ENCODE measurements around the gene PTPRA. TPM values are rescaled to one million over a fixed set of nuclear protein-coding genes. Genes with fewer than 3 reads are reported as not detected.

The PTPRA gene
- total RNA-seq, 2 experiments from 2014 or later = 66.9 to 71.5 TPM

DNA sequence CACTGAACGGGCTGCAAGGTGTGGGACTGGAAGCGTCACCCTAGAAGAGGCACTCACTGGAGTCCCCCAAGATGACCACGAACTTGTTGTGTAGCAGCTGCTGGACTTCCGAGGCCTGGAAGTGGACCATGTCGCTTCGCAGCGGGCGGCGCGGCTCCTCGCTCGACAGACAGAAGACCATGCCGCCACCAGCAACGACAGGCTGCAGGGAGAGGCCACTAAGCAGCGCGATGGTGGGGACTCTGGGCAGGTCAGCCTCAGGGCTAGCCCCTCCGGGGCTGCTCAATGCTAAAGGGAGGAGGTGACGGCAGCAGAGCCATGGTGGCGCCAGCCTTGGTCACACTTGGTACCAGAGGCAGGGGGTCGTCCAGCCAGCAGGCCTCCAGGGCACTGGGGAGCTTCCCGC is 33.5 kb upstream of the PTPRA start:
- Mint-ChIP-seq H3K9me3 (no peaks in the 10 kb centered on the region), H3K4me1 (peaks cover 18% of the 10 kb centered on the region), H3K27me3 (no peaks in the 10 kb centered on the region), H3K27ac (peak overlapping the region; percentile 80), H3K4me3 (peak overlapping the region; percentile 74), H3K36me3 (ENCODE audit: low read depth) (peaks cover 3% of the 10 kb centered on the region)
- ChIA-PET CTCF (interaction anchor here (1.5 kb wide), 1 partner anchor 36 kb away, joined by 3 read pairs; no protein-coding TSS in a partner anchor), POLR2A (interaction anchor here (0.5 to 3.1 kb wide), 9 partner anchors 18 to 419 kb away, joined by 4 to 23 read pairs (median 7); partner anchors contain the start of genes FASTKD5, IDH3B, NOP56 and PTPRA)
- no peak for DNase-seq

DNA sequence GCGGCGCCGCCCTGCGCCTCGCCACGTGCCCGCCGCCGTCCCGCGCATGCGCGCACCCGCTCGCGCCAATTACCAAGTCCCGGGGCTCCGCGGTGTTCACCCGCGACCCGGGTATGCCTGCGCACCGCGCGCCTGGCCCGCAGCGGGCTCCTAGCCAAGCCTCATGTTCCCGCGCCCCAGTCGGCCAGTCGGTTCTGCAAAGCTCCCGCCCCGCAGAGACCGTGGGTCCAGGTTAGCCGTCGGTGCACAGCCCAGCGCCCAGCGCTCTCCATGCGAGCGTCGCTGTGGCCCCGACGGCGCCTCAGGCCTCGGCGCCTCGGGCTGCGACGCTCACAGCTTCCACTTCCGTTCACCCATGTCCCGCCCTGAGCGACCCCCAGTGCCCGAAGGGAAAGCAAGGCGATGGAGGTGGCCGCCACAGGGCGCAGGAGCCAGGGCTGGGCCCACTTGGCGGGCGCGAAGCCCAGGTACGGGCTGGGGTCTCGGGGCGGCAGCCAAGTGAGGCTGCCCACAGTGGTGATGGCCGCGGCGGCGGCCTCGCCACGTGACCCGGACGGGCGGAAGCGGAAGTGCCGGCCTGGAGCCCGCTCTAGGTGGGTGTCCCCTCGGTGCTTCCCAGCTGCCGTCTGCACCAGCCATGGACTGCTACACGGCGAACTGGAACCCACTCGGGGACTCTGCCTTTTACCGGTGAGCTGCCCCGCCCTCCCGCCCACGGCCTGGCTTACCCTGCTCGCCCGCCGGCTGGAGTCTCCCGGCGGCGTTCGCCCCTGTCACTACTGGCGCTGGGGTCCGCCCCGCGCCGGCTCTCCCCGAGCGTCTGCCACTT is 32.9 kb upstream of the PTPRA start, which contains the start of the genes PCED1A and VPS16:
TSS of gene PCED1A (minus strand) at position 518 of the 829 bp plus-strand sequence. CDS start 743 bp downstream, outside the sequence.
TSS of gene VPS16 (plus strand) at position 608 of the 829 bp plus-strand sequence. CDS start at position 638, 30 bp downstream.
- Mint-ChIP-seq H3K4me1 (peaks cover 23% of the 10 kb centered on the region), H3K27me3 (no peaks in the 10 kb centered on the region), H3K27ac (peak within 1 kb of the TSS; percentile 80), H3K9me3 (no peaks in the 10 kb centered on the region), H3K36me3 (ENCODE audit: low read depth) (peaks cover 3% of the 10 kb centered on the region), H3K4me3 (peak within 1 kb of the TSS; percentile 83)
- POLR2A ChIA-PET = interaction anchor here (0.5 to 3.1 kb wide), 12 partner anchors 9 to 418 kb away, joined by 3 to 23 read pairs (median 6); partner anchors contain the start of genes FASTKD5, IDH3B, NOP56 and PTPRA
- CTCF ChIA-PET = interaction anchor here (0.6 to 1.5 kb wide), 2 partner anchors 35 to 329 kb away, joined by 3 to 5 read pairs; no protein-coding TSS in a partner anchor
- peak; percentile 89 for DNase-seq

DNA sequence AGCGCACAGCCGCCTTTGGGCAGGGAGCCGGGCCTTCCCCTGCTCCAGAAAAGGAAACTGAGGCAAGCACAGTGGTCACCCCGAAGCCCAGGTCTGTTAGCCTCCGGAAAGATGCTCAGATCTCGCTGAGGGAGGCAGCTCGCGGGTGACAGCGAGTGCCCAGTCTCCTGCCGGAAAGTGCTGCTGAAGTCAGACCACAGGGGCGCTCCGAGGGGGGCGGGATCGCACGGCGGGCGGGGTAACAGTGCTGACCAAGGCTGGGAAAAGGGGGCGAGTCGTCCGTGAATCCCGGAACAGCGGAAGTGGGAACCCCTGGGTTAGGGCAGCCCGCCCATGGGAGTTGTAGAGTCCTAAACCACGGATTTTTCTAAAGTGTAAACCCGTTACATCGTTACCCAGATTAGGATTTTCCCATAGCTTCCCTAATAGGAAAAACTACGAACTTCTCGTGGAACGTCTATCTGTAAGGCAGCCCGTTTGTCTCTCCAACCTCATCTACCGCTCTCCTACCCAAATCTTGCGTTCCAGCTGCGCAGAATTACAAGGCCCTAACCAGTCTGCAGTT is 32.2 kb upstream of the PTPRA start:
- H3K27ac Mint-ChIP-seq = peak overlapping the region; percentile 73
- no peaks in the 10 kb centered on the region for H3K9me3 Mint-ChIP-seq
- H3K4me1 Mint-ChIP-seq = peaks cover 26% of the 10 kb centered on the region
- ChIA-PET CTCF (interaction anchor here (0.6 to 1.5 kb wide), 2 partner anchors 35 to 328 kb away, joined by 3 to 5 read pairs; no protein-coding TSS in a partner anchor), POLR2A (interaction anchor here (0.9 to 3.1 kb wide), 9 partner anchors 8 to 318 kb away, joined by 3 to 23 read pairs (median 6); partner anchors contain the start of genes FASTKD5, NOP56, PTPRA and UBOX5)
- peak overlapping the region; percentile 83 for H3K4me3 Mint-ChIP-seq
- H3K36me3 Mint-ChIP-seq (ENCODE audit: low read depth) = peaks cover 3% of the 10 kb centered on the region
- DNase-seq = peak; percentile 56
- H3K27me3 Mint-ChIP-seq = no peaks in the 10 kb centered on the region

DNA sequence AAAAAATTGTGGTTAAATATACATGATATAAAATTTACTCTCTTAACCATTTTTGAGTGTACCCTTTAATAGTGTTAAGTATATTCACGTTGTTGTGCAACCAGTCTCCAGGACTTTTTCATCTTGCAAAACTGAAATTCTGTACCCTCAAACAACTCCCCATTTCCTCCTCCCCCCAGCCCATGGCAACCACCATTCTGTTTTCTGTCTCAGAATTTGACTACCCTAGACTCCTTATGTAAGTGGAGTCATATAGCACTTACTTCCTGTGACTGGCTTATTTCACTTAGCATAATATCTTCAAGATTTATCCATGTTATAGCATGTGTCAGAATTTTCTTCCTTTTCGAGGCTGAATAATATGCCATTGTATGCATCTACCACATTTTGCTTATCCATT is 27.7 kb upstream of the PTPRA start:
- H3K27ac Mint-ChIP-seq = no peak overlapping the region
- H3K36me3 Mint-ChIP-seq (ENCODE audit: low read depth) = peaks cover 10% of the 10 kb centered on the region
- CTCF ChIA-PET = no interaction called here
- DNase-seq = no peak
- POLR2A ChIA-PET = interaction anchor here (0.6 kb wide), 1 partner anchor 197 kb away, joined by 3 read pairs; no protein-coding TSS in a partner anchor
- H3K9me3 Mint-ChIP-seq = no peaks in the 10 kb centered on the region
- H3K4me3 Mint-ChIP-seq = no peak overlapping the region
- no peaks in the 10 kb centered on the region for H3K27me3 Mint-ChIP-seq
- peaks cover 23% of the 10 kb centered on the region for H3K4me1 Mint-ChIP-seq

DNA sequence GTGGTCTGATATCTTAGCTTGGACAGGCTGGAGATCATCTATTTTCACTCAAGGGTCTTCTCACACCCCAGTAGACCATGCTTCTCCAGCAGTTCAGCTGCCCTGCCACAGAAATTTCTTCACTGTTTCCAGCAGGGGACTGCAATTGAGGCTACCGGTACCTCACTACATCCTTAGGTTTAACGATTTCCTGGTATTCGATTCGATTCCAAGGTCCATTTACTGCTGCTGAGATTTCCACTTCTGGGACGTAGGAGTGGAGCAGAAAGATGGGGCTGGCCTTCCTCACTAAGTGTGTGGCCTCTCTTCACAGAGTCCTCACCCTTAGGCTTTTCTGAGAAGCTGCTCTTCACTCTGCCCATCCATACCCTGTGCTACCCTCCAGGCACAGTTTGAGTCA is 26.6 kb upstream of the PTPRA start:
- ChIA-PET POLR2A (no interaction called here), CTCF (no interaction called here)
- DNase-seq = no peak
- Mint-ChIP-seq H3K4me3 (no peak overlapping the region), H3K4me1 (peaks cover 21% of the 10 kb centered on the region), H3K27ac (no peak overlapping the region), H3K27me3 (no peaks in the 10 kb centered on the region), H3K36me3 (ENCODE audit: low read depth) (peaks cover 10% of the 10 kb centered on the region), H3K9me3 (no peaks in the 10 kb centered on the region)

DNA sequence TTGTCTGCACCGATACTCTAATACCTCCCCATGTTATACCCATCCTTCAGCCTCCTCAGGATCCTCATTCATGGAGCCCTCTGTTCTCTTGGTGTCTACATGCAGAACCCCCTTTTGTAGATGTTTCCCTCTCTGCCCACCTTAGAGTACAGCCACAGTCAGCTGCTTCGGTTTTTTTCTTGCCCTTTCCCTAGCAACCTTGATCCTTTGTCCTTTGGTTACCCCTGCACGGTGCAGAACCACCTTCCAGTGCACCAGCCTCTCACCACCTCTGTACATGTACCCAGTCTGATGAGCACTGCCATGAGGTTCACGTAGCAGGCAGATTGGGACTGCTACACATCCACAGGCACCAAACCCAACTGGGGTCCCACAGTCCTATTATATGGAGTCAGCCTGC is 25.5 kb upstream of the PTPRA start:
- Mint-ChIP-seq H3K27ac (no peak overlapping the region), H3K9me3 (no peaks in the 10 kb centered on the region), H3K27me3 (no peaks in the 10 kb centered on the region), H3K36me3 (ENCODE audit: low read depth) (peaks cover 10% of the 10 kb centered on the region), H3K4me3 (no peak overlapping the region), H3K4me1 (peaks cover 32% of the 10 kb centered on the region)
- ChIA-PET CTCF (no interaction called here), POLR2A (no interaction called here)
- no peak for DNase-seq

DNA sequence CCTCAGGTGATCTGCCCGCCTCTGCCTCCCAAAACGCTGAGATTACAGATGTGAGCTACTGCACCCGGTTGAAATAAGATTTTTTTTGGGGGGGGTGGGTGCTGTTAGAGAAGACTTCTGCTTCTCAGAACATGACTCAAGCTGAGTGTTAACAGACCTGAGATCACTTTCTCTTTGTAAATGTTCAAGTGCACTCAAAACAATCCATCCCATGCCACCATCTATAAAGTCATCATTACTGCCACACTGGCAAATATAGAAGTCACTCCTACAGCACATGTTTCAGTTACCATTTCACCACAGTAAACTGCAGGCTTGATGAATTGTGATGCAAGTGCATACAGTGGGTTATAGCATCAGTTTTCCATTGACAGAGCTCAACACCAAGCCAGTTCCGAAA is 23.8 kb upstream of the PTPRA start:
- ChIA-PET POLR2A (interaction anchor here (0.6 to 1.6 kb wide), 3 partner anchors 9 to 86 kb away, joined by 3 to 5 read pairs (median 3); partner anchors contain the start of genes PCED1A and VPS16), CTCF (interaction anchor here (1.1 to 1.4 kb wide), 3 partner anchors 9 to 136 kb away, joined by 3 to 4 read pairs (median 3); no protein-coding TSS in a partner anchor)
- Mint-ChIP-seq H3K27ac (no peak overlapping the region), H3K4me3 (no peak overlapping the region), H3K27me3 (no peaks in the 10 kb centered on the region), H3K36me3 (ENCODE audit: low read depth) (peaks cover 10% of the 10 kb centered on the region), H3K4me1 (peaks cover 36% of the 10 kb centered on the region), H3K9me3 (no peaks in the 10 kb centered on the region)
- DNase-seq = no peak

DNA sequence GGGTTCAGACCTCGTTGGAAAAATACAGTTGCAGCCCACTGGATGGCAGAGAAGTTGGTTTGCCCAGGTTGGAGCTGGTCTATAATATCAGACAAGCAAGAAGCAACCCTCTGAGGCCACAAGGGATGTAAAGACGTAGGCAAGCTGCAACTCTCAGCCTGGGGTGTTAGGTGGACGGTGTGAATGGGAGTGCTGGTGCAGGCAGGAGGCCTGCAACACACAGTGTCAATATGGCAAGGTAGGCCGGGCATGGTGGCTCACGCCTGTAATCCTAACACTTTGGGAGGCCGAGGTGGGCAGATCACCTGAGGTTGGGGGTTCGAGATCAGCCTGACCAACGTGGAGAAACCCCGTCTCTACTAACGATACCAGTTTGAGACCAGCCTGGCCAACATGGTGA is 22.2 kb upstream of the PTPRA start:
- POLR2A ChIA-PET = interaction anchor here (0.8 to 1.5 kb wide), 3 partner anchors 8 to 227 kb away, joined by 3 to 5 read pairs (median 4); partner anchors contain the start of gene PTPRA
- Mint-ChIP-seq H3K36me3 (ENCODE audit: low read depth) (peaks cover 10% of the 10 kb centered on the region), H3K4me3 (no peak overlapping the region), H3K27ac (peak overlapping the region; percentile 57), H3K27me3 (no peaks in the 10 kb centered on the region), H3K4me1 (peaks cover 26% of the 10 kb centered on the region), H3K9me3 (no peaks in the 10 kb centered on the region)
- DNase-seq = no peak
- CTCF ChIA-PET = interaction anchor here (0.8 to 1.3 kb wide), 3 partner anchors 15 to 138 kb away, joined by 3 to 8 read pairs (median 4); no protein-coding TSS in a partner anchor

DNA sequence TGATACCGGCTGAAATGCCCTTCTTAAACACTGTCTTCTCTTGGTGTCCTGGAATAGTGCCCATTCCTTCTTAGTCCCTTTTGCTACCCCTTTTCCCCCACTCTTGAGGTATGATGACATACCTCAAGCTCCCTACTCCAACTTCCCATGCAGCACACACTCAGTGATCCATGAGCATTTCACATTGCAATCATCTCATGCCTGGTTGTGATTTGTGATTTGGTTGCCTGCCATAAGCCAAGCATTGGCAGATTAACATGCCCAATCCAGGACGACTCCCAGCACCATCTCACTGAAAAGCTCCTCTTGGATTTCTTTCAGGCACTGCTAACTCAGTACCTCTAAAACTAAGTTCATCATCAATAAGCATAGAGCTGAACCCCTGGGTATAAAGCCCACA is 14.7 kb upstream of the PTPRA start:
- Mint-ChIP-seq H3K4me3 (no peak overlapping the region), H3K4me1 (peaks cover 5% of the 10 kb centered on the region), H3K36me3 (ENCODE audit: low read depth) (peaks cover 14% of the 10 kb centered on the region), H3K27ac (no peak overlapping the region), H3K9me3 (no peaks in the 10 kb centered on the region), H3K27me3 (no peaks in the 10 kb centered on the region)
- POLR2A ChIA-PET = interaction anchor here (0.9 to 1.0 kb wide), 2 partner anchors 9 to 20 kb away, joined by 3 read pairs; no protein-coding TSS in a partner anchor
- CTCF ChIA-PET = interaction anchor here (0.8 to 1.1 kb wide), 2 partner anchors 10 to 14 kb away, joined by 3 read pairs; no protein-coding TSS in a partner anchor
- no peak for DNase-seq

DNA sequence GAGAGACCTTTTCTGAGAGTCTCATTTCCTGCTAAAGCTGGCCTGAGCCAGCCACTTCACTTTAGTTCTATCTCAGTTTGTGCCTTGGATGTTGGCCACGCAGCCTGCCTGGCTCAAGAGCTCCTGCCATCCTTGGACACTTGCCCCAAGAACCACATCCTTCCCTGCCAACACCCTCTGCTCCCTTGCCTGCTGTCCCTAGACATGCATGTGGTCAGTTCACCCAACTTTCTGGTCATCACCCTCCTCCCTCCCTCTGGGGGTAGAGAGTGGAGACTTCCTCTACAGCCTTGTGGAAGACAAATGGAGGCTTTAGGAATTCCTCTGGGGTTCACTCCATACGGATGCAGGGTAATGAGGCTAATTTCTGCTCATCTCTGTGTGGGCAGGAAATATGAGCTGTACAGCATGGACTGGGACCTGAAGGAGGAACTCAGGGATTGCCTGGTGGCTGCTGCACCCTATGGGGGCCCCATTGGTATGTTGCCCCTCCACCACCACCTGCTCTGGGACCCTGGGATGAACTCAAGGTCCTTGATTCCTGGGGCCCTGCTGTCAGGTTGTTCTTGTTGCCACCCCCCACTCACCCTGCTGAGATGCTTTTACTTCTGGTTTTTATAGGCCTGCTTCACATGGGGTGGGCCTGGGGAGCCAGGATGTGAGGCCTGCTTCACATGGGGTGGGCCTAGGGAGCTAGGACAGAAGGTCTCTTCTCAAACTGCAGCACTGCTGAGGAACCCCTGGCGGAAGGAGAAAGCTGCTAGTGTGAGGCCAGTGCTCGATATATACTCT is 13.8 kb upstream of the PTPRA start:
- DNase-seq = no peak
- Mint-ChIP-seq H3K9me3 (no peaks in the 10 kb centered on the region), H3K27ac (no peak overlapping the region), H3K4me1 (peaks cover 3% of the 10 kb centered on the region), H3K36me3 (ENCODE audit: low read depth) (peaks cover 18% of the 10 kb centered on the region), H3K4me3 (no peak overlapping the region), H3K27me3 (no peaks in the 10 kb centered on the region)
- ChIA-PET POLR2A (interaction anchor here (0.9 to 1.1 kb wide), 3 partner anchors 9 to 19 kb away, joined by 3 read pairs; no protein-coding TSS in a partner anchor), CTCF (interaction anchor here (1.1 kb wide), 1 partner anchor 11 kb away, joined by 3 read pairs; no protein-coding TSS in a partner anchor)

DNA sequence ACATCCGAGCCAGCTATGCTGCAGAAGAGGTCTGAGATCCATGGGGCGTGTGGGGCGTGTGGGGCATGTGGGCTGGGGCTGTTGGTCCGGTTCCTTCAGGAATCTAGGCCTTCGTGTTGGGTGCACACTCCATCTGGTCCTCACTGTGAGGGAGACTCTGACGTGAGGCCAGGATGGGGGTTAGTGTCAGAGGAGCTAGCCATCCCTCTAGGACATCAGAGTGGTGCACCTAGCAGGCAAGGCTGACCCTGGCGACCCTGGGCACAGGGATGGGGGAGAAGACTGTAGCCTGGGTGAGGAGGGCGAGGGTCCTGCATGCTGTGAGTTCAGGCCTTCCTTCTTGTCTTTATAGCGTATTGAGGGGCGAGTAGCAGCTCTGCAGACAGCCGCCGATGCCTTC is 8.7 kb upstream of the PTPRA start:
- DNase-seq = no peak
- no peaks in the 10 kb centered on the region for H3K9me3 Mint-ChIP-seq
- H3K4me3 Mint-ChIP-seq = no peak overlapping the region
- peaks cover 26% of the 10 kb centered on the region for H3K36me3 Mint-ChIP-seq (ENCODE audit: low read depth)
- POLR2A ChIA-PET = interaction anchor here (1.0 kb wide), 1 partner anchor 8 kb away, joined by 5 read pairs; the partner anchor contains the start of gene PTPRA
- H3K4me1 Mint-ChIP-seq = peaks cover 5% of the 10 kb centered on the region
- CTCF ChIA-PET = no interaction called here
- H3K27ac Mint-ChIP-seq = no peak overlapping the region
- H3K27me3 Mint-ChIP-seq = no peaks in the 10 kb centered on the region

DNA sequence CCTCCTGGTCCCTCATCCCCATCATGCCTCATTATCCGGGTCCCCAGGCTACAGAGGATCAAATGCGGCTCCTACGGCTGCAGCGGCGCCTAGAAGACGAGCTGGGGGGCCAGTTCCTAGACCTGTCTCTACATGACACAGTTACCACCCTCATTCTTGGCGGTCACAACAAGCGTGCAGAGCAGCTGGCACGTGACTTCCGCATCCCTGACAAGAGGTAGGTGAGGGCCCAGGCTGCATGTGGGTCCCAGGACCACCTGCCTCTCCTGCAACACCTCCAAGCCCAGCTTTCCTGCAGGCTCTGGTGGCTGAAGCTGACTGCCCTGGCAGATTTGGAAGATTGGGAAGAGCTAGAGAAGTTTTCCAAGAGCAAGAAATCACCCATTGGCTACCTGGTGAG is 8.2 kb upstream of the PTPRA start:
- ChIA-PET CTCF (no interaction called here), POLR2A (no interaction called here)
- Mint-ChIP-seq H3K27me3 (no peaks in the 10 kb centered on the region), H3K9me3 (no peaks in the 10 kb centered on the region), H3K36me3 (ENCODE audit: low read depth) (peaks cover 26% of the 10 kb centered on the region), H3K4me1 (peaks cover 5% of the 10 kb centered on the region), H3K4me3 (no peak overlapping the region), H3K27ac (no peak overlapping the region)
- DNase-seq = no peak
